ENCODE measurements around the gene ENTR1.

- no peak for TF ChIP-seq RAD21 (IDR thresholded peaks at IDR 0.05; ENCODE audit: low read depth)
- no peak for TF ChIP-seq EP300 (IDR thresholded peaks at IDR 0.05; ENCODE audit: borderline replicate concordance)
- TF ChIP-seq REST (IDR thresholded peaks at IDR 0.05; ENCODE audit: low read depth), result no peak
- no peak for TF ChIP-seq YY1 (IDR thresholded peaks at IDR 0.05; ENCODE audit: low read depth)
- no peak for TF ChIP-seq FOXM1 (IDR thresholded peaks at IDR 0.05; ENCODE audit: borderline replicate concordance, low read depth)
- TF ChIP-seq TAF1 (IDR thresholded peaks at IDR 0.05; ENCODE audit: low read depth), result no peak
- TF ChIP-seq MAX (IDR thresholded peaks at IDR 0.05), result no peak
- no peak for TF ChIP-seq CREB1 (IDR thresholded peaks at IDR 0.05; ENCODE audit: low read depth)
- TF ChIP-seq TCF12 (IDR thresholded peaks at IDR 0.05; ENCODE audit: low read depth), result no peak
- TF ChIP-seq ZBTB7A (IDR thresholded peaks at IDR 0.05; ENCODE audit: low read depth), result no peak
- no peak for TF ChIP-seq CEBPB (IDR thresholded peaks at IDR 0.05)
- no peak for TF ChIP-seq TEAD4 (IDR thresholded peaks at IDR 0.05)
- TF ChIP-seq EGR1 (IDR thresholded peaks at IDR 0.05), result no peak
- TF ChIP-seq NFIC (IDR thresholded peaks at IDR 0.05), result no peak
These were observed 14.4 kb upstream of the ENTR1 start for GRCh38 chr9:136424750-136425362.

All from Ishikawa (cell line).